Measurements from ENCODE around the gene ABHD14A. TPM values are rescaled to one million over a fixed set of nuclear protein-coding genes. Genes with fewer than 3 reads are reported as not detected.

The ABHD14A gene
- 1 to 10 TPM; 9.0 to 9.6 TPM for total RNA-seq

DNA sequence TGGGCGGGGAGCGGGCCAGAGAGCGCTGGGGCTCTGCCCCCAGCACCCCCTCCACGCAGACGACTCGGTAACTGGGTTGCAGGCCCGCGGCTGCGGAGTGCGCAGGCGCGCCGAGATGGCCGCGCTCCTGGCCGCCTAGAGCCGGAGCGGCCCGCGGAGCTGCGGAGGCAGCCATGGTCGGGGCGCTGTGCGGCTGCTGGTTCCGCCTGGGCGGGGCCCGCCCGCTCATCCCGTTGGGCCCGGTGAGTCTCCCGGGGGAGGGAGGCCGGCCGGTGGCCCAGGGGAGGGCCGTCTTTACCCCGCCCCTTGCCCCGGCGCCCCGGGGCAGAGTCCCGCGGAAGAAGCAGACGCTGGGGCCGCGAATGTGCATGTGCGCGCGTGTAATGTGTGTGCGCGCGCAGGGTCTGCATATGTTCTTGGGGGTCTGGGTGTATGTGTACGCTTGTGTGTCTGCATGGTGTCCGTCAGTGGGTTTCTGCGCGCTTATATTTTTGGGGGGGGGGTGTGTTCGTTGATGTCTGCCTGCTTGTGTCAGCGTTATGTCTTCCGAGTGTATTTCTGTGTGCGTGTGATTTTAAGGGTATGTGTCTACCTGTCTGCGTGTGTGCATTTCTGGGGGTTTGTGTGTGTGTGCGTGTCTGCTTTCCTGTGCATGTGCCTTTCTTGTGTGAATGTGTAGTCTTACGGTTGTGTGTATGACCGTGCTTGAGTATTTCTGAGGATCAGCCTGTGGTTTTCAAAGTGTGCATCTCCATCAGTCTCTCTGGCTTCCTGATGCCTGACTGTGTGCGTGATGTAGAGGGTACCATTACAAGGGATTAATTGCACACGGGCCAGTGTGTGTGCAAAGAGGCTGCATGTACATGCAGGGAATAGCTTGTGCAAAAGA, at the start of gene ABHD14A:
Gene ABHD14A, plus strand, starts transcription at position 102 of the 889 bp plus-strand sequence. Its CDS starts 72 bp downstream, at position 174.

DNA sequence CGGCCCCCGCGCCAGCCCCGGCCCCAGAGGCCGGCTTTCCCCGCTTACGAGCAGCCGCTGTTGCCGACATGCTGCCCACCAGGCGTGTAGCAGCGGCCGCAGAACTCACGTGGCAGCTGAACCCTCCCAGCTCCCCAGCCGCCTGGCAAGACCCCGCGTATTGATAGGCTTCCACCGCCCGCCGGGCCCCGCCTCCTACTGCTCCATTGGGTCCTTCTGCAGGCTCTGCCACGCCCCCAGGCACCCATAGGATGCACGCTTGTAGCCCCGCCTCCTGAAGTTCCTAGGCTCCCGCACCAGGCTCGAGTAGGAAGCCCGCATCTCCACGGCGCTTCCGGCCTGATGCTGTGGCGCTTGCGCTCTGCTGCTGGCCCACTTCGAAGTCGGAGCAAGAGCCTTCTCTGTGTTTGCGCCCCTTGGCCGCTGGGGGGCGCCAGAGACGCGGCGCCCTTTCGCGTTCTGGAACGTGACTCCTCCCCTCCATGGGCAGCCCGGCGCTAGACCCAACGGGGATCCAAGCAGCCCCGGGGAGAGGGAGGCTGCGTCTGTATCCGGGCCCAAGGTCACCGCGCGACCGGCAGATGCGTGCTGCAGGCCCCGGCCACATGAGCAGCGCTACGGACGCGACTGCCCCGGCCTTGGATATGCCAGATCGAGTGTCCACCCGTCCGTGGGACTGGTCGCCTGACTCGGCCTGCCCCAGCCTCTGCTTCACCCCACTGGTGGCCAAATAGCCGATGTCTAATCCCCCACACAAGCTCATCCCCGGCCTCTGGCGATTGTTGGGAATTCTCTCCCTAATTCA, 32.9 kb upstream of the ABHD14A start, which contains the start of the genes PARP3 and RRP9:
Gene PARP3, plus strand, starts transcription at position 566 of the 805 bp plus-strand sequence. CDS start 993 bp downstream, outside the sequence.
Gene RRP9, minus strand, starts transcription at position 107 of the 805 bp plus-strand sequence. Its CDS starts 37 bp downstream, at position 70.

DNA sequence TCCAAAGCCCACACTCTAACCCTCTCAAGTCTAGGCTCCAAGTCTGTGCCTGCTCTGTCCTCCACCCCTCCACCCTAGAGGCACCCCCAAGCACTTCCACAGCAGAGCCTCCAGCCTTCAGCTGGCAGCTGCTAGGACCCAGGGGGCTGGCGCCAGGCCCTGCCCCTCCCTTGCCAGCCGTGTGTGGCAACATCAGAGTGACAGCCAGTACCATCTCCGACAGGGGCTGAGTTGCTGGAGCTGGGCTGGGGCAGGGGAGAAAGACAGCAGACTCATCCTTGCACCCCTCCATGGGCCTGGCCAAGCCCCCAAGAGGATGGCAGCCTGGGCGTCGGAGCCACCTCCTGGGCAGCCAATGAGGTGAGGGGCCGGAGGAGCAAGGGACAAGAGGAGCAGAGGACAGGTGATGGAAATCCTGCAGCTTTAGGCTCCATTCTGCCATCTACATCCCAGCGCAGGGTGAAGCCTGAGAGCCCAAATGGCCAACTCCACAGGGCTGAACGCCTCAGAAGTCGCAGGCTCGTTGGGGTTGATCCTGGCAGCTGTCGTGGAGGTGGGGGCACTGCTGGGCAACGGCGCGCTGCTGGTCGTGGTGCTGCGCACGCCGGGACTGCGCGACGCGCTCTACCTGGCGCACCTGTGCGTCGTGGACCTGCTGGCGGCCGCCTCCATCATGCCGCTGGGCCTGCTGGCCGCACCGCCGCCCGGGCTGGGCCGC, 19.5 kb upstream of the ABHD14A start, which contains the start of gene GPR62:
Gene GPR62, plus strand, starts transcription at position 207 of the 718 bp plus-strand sequence. Its CDS starts 272 bp downstream, at position 479.

DNA sequence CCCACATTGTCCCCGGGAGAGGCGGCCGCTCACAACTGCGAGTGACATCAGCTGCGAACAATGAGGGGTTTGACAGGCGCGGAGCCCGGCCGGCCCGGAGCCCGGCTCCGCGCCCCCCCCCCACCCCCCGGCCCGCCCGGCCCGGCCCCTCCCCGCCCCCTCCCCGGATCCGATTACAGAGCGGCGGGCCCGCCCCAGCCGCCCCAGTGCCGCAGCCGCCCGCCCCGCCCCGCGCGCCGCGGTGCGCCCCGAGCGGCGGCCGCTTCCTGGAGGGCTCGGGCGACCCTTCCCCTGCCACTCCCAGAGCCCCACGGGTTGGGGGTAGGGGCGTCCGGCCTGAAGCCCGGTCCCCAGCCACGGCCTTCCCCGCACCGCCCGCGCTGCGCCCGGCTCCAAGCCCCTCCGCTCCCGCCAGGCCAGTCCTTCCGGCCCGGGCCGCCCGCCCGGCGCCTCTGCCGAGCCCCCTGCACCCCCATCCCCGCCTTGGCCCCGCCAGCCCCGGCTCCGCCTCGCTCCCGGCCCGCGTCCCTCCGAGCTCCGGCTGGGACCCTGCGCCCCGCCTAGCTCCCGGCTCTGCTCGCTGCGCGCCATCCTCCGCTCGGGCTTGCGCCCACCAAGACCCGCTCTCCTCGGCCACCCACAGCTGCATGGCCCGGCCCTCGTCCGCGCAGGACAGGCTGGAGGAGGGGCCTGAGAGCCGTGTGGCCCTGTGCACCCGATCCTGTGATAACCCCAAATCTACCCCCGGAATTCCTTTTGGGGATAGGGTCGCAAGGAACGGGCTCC, 7.3 kb upstream of the ABHD14A start, which contains the start of gene PCBP4:
Gene PCBP4, minus strand, starts transcription at position 71 of the 786 bp plus-strand sequence. CDS start 6,214 bp downstream, outside the sequence.

DNA sequence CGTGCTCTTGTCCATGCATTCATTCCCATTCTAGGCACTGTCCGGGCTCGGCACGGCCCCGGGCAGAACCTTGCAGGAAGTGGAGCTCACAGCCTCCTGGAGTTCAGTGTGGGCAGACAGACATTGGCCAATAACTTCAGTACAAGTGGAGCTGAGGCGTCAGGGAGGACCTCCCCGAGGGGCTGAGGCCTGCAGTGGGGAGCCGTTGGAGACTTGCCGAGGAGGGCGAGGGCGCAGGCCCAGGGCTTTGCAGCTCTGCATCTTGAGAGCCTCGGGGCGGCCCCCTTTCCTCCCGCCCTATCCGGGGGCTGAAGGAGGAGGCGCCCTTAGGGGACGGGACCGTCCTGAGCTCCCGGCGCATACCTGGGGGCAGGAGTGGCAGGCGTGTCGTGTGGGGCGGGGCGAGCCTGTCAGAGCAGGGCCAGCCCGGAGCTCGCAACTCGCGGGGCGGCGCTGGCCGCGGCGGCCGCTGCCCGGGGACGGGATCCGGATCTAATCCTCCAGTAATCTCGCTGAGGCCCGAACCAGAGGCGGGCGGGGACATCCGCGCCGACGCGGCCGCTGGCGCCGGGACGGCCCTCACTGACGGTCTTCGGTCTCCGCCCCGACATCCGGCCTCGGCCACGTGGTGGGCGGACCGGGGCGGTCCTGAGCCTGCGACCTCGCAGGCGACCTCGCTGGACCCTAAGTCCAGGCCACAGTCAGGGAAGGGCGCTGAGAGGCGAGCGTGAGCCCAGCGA, 8.1 kb downstream of the ABHD14A start, which contains the start of gene ACY1:
Gene ACY1, plus strand, starts transcription at position 698 of the 740 bp plus-strand sequence. CDS start 530 bp downstream, outside the sequence.

DNA sequence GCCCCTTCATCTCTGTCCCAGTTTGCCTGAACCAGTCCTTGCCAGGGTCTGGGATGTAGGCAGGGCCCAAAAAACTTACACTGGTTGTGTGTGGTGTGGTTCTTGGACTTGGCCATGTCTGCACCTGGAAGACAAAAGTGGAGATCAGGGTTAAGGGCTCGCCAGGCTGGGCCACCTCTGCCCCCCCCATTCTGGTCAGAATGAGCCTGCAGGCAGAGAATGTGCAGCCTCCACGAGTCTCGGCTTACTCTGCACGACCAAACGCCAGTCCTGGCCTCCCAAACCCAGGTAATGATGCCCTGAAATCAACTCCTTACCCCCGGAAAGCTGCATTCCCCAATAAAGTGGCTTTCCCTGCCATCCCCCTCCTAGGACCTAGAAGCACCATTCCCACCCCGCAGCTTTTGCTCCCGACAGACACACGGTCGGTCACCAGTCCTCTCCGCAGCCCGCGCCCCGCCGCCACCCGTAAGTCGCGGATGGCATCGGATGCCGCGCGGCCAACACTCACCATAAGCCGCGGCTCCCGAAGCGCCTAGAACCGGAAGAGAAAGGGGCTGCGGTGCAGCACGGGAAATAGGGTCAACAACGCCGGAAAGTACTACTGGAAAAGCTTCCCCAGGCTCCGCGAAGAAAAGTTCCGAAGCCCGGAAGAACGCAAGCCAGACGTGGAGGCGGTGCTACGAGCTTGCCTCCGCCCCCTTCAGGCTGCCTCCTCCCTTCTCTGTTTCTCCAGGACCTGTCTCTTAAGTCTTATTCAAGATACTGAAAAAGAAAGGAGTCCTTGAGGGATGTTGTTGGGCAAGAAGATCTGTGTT, 20.7 kb downstream of the ABHD14A start, which contains the start of gene RPL29:
Gene RPL29, minus strand, starts transcription at position 550 of the 818 bp plus-strand sequence. Its CDS starts 434 bp downstream, at position 116.

Small RNA genes within 50 kb of the gene (small RNA-seq; reads per million reads assigned to genes)
- 0 reads per million in 2 donors for gene AC115284.1

Other genes starting within 250 kb of the ABHD14A start
- not detected for gene IQCF6, start 195.8 kb upstream of the ABHD14A start, total RNA-seq
- not detected for gene IQCF2, start 113.4 kb upstream of the ABHD14A start, total RNA-seq
- gene IQCF5, start 99.5 kb upstream of the ABHD14A start, total RNA-seq = not detected
- gene IQCF1, start 71.7 kb upstream of the ABHD14A start, total RNA-seq = not detected
- 10 to 100 TPM; 16.2 to 49.3 TPM for gene RRP9, start 33.2 kb upstream of the ABHD14A start, total RNA-seq
- 10 to 100 TPM; 10.3 to 14.8 TPM for gene PARP3, start 32.7 kb upstream of the ABHD14A start, total RNA-seq
- gene GPR62, start 19.7 kb upstream of the ABHD14A start, total RNA-seq = under 1 TPM in 1 of 2 donors, not detected in 1; under 0.01 TPM
- gene PCBP4, start 7.6 kb upstream of the ABHD14A start, total RNA-seq = 10 to 100 TPM; 10.3 to 21.3 TPM
- gene ABHD14B, start 1.0 kb upstream of the ABHD14A start, total RNA-seq = 10 to 100 TPM; 24.3 to 26.5 TPM
- gene ACY1, start 8.5 kb downstream of the ABHD14A start, total RNA-seq = 10 to 100 TPM; 53.0 to 59.6 TPM
- 1,000 to 10,000 TPM in 1 of 2 donors, 100 to 1,000 TPM in 1; 900 to 1,242 TPM for gene RPL29, start 20.8 kb downstream of the ABHD14A start, total RNA-seq
- 10 to 100 TPM in 1 of 2 donors, 1 to 10 TPM in 1; 7.9 to 15.0 TPM for gene DUSP7, start 81.5 kb downstream of the ABHD14A start, total RNA-seq
- 10 to 100 TPM in 1 of 2 donors, 1 to 10 TPM in 1; 7.9 to 16.3 TPM for gene POC1A, start 179.4 kb downstream of the ABHD14A start, total RNA-seq
- gene ALAS1, start 223.1 kb downstream of the ABHD14A start, total RNA-seq = 10 to 100 TPM; 74.6 to 80.9 TPM

All from melanocyte of skin (primary cell).